HepG2 (cell line): Measurements from ENCODE around the gene DISP2. TPM values are rescaled to one million over a fixed set of nuclear protein-coding genes. Genes with fewer than 3 reads are reported as not detected.

ENCODE experiments used
- AHR ChIP-seq: IDR thresholded peaks from 2 replicates; pipeline ENCODE4 v1.6.1; 2018; ENCODE audit warnings: missing genetic modification reagents, missing compliant biosample characterization
- ERF ChIP-seq: IDR thresholded peaks from 2 replicates; pipeline ENCODE4 v1.6.1; 2018; ENCODE audit warnings: missing biosample characterization, missing genetic modification reagents
- FOXJ3 ChIP-seq: sonication (generic); formaldehyde crosslinking; IDR thresholded peaks from 2 replicates; pipeline ENCODE4 v1.4.0; 2020; ENCODE audit warnings: missing genetic modification reagents, mild to moderate bottlenecking, borderline replicate concordance
- FOXO1 ChIP-seq: sonication (generic); formaldehyde crosslinking; IDR thresholded peaks from 2 replicates; pipeline ENCODE4 v1.4.0; 2020; ENCODE audit warnings: missing genetic modification reagents
- HOXA3 ChIP-seq: sonication (generic); formaldehyde crosslinking; IDR thresholded peaks from 2 replicates; pipeline ENCODE4 v1.5.0; 2020; ENCODE audit warnings: missing genetic modification reagents
- MBNL3 ChIP-seq: fragments of 250-450 bp; sonication (Bioruptor Pico); conservative IDR thresholded peaks from 2 replicates; pipeline ENCODE4 v1.8.0; 2022; ENCODE audit warnings: mild to moderate bottlenecking, inconsistent platforms
- MED13 ChIP-seq: sonication (generic); formaldehyde crosslinking; IDR thresholded peaks from 2 replicates; pipeline ENCODE4 v1.5.0; 2020; ENCODE audit warnings: missing genetic modification reagents
- MXI1 ChIP-seq: IDR thresholded peaks from 3 replicates; pipeline ENCODE4 v1.6.1; 2012; ENCODE audit warnings: low read depth, low read length, inconsistent platforms, borderline replicate concordance
- ZBTB20 ChIP-seq: sonication (generic); formaldehyde crosslinking; IDR thresholded peaks from 2 replicates; pipeline ENCODE4 v1.8.1; 2023; ENCODE audit warnings: missing genetic modification reagents, low read depth, mild to moderate bottlenecking, borderline replicate concordance
- ZBTB3 ChIP-seq: sonication (generic); formaldehyde crosslinking; IDR thresholded peaks from 2 replicates; pipeline ENCODE4 v1.4.0; 2020; ENCODE audit warnings: low read depth, mild to moderate bottlenecking, moderate library complexity, missing genetic modification reagents, borderline replicate concordance
- ZFP62 ChIP-seq: sonication (generic); formaldehyde crosslinking; IDR thresholded peaks from 2 replicates; pipeline ENCODE4 v1.4.0; 2020; ENCODE audit warnings: missing genetic modification reagents
- ZNF460 ChIP-seq: sonication (generic); formaldehyde crosslinking; IDR thresholded peaks from 2 replicates; pipeline ENCODE4 v1.5.1; 2020; ENCODE audit warnings: missing genetic modification reagents, mild to moderate bottlenecking, borderline replicate concordance
- ZNF501 ChIP-seq: sonication (generic); formaldehyde crosslinking; IDR thresholded peaks from 2 replicates; pipeline ENCODE4 v1.5.1; 2020; ENCODE audit warnings: mild to moderate bottlenecking, moderate library complexity, missing genetic modification reagents
- ZNF567 ChIP-seq: sonication (generic); formaldehyde crosslinking; IDR thresholded peaks from 2 replicates; pipeline ENCODE4 v1.8.1; 2023; ENCODE audit warnings: mild to moderate bottlenecking, missing genetic modification reagents, borderline replicate concordance
- ZNF577 ChIP-seq: sonication (generic); formaldehyde crosslinking; IDR thresholded peaks from 2 replicates; pipeline ENCODE4 v1.4.0; 2020; ENCODE audit warnings: mild to moderate bottlenecking, low read depth, missing genetic modification reagents, borderline replicate concordance
- ZNF780A ChIP-seq: sonication (generic); formaldehyde crosslinking; IDR thresholded peaks from 2 replicates; pipeline ENCODE4 v1.8.0; 2022; ENCODE audit warnings: mild to moderate bottlenecking, missing genetic modification reagents, moderate library complexity
- ZSCAN25 ChIP-seq: sonication (generic); formaldehyde crosslinking; IDR thresholded peaks from 2 replicates; pipeline ENCODE4 v1.8.0; 2022; ENCODE audit warnings: mild to moderate bottlenecking, missing genetic modification reagents
- ZSCAN9 ChIP-seq: IDR thresholded peaks from 2 replicates; pipeline ENCODE4 v1.6.1; 2016; ENCODE audit warnings: borderline replicate concordance
- ZZZ3 ChIP-seq: sonication (generic); formaldehyde crosslinking; IDR thresholded peaks from 2 replicates; pipeline ENCODE4 v1.4.0; 2020; ENCODE audit warnings: missing genetic modification reagents, mild to moderate bottlenecking, borderline replicate concordance
- polyA plus RNA-seq, 8 experiments: library from polyadenylated mRNA; depleted of rRNA in 3 of 8; stranded (reverse) in 7 of 8; unstranded in 1 of 8; fragments of >200 nt; fragmentation: Illumina TruSeq in 4 of 8; extraction: Trizol in 4 of 8; gene quantifications; 2 replicates each; pipeline versions ENCODE4 v1.2.1 to v1.2.3, GENCODE V29; 2011 to 2016; ENCODE audit warnings: low read depth in 4 of 8, missing spikeins in 1 of 8, mixed read lengths in 1 of 8; ENCODE audit not compliant: insufficient read depth in 1 of 8
- total RNA-seq, 5 experiments: library from RNA; depleted of rRNA; stranded (reverse); fragments of >200 nt; fragmentation: Illumina TruSeq; extraction: Trizol; gene quantifications; 2 replicates each; pipeline ENCODE4 v1.2.3, GENCODE V29; 2016; ENCODE audit warnings: low read depth in 1 of 5
- TF ChIP-seq, protein P1 (sequence below): sonication (generic); formaldehyde crosslinking; IDR thresholded peaks from 2 replicates; pipeline ENCODE4 v1.5.0; 2020; ENCODE audit warnings: mild to moderate bottlenecking, missing genetic modification reagents
- TF ChIP-seq, protein P2 (sequence below): sonication (generic); formaldehyde crosslinking; IDR thresholded peaks from 2 replicates; pipeline ENCODE4 v1.5.1; 2020; ENCODE audit warnings: mild to moderate bottlenecking, moderate library complexity, missing genetic modification reagents
- TF ChIP-seq, protein P3 (sequence below): IDR thresholded peaks from 2 replicates; pipeline ENCODE4 v1.6.1; 2012; ENCODE audit warnings: inconsistent platforms
- TF ChIP-seq, protein P4 (sequence below): sonication (generic); formaldehyde crosslinking; IDR thresholded peaks from 2 replicates; pipeline ENCODE4 v1.4.0; 2020; ENCODE audit warnings: missing genetic modification reagents

Gene DISP2
- total and polyA plus RNA-seq, 2 of the 13 experiments (the other 11 are each of a cell fraction or from before 2014, with no cell fraction given): 0.09 to 0.32 TPM

DNA sequence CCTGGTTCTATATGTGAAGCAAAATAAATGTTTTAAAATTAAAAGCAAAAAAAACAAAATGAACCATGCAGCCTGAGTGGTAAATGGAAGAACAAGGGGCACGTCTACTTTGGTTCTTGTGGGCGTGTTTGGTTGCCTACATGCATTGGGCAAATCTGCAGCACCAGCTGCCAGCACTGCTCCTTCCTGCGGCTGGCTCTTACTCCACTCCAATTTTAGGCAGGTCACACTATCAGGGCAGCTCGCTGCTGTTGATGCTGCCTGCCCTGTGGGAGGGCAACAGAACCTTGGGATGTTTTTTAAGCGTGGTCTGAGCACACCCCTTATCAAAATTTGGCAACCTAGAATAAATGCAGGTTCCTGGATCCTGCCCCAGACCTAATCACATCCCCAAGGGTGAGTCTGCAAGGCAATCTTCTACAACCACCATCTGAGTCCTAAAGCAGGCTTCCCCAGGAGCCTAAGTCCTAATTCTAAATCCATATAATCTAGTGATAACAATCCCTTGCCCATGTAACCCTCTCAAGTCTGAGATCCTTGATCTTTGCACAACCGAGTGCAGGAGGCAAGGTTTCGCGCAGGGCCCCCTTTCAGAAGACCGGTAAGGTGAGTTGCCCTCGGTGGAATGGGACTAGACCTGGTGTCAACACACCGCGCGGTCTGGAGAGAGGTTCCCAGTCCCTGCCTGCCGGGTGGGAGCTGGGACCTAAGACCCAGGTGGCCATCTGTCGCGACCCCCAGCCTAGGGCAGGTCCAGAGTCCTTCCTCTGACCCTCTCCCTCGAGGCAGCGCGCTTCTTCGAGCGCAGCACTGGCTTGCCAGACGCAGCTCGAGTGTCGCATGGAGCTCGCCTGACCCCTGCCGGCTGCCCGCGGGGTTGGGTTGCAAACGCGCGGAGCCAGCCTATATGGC lies 63.5 kb downstream of the DISP2 start (continued):
- TF ChIP-seq FOXJ3 (CRISPR knock-in tag) (no peak), MED13 (CRISPR knock-in tag) (no peak), ZSCAN9 (CRISPR knock-in tag) (no peak), ZNF780A (CRISPR knock-in tag) (no peak), AHR (CRISPR knock-in tag) (peak; percentile 61; the same call in 1 of the 2 replicates), ZFP62 (no peak), ZNF577 (CRISPR knock-in tag) (no peak), MBNL3 (CRISPR knock-in tag) (no peak), ZNF501 (peak; percentile 58; the same call in 1 of the 2 replicates), ZBTB20 (CRISPR knock-in tag) (peak; percentile 44; the same call in 1 of the 2 replicates), ZBTB3 (CRISPR knock-in tag) (no peak), HOXA3 (CRISPR knock-in tag) (peak; percentile 65), ZNF567 (CRISPR knock-in tag) (no peak), ZZZ3 (no peak), ZSCAN25 (CRISPR knock-in tag) (0 out of 2 replicates have a peak, but pooled peaks have one; percentile 24), ZNF460 (CRISPR knock-in tag) (no peak), ERF (peak; percentile 65; the same call in 1 of the 2 replicates), MXI1 (0 out of 3 replicates have a peak, but pooled peaks have one; percentile 18), FOXO1 (peak; percentile 64; the same call in 1 of the 2 replicates)
- TF ChIP-seq, protein P1, sequence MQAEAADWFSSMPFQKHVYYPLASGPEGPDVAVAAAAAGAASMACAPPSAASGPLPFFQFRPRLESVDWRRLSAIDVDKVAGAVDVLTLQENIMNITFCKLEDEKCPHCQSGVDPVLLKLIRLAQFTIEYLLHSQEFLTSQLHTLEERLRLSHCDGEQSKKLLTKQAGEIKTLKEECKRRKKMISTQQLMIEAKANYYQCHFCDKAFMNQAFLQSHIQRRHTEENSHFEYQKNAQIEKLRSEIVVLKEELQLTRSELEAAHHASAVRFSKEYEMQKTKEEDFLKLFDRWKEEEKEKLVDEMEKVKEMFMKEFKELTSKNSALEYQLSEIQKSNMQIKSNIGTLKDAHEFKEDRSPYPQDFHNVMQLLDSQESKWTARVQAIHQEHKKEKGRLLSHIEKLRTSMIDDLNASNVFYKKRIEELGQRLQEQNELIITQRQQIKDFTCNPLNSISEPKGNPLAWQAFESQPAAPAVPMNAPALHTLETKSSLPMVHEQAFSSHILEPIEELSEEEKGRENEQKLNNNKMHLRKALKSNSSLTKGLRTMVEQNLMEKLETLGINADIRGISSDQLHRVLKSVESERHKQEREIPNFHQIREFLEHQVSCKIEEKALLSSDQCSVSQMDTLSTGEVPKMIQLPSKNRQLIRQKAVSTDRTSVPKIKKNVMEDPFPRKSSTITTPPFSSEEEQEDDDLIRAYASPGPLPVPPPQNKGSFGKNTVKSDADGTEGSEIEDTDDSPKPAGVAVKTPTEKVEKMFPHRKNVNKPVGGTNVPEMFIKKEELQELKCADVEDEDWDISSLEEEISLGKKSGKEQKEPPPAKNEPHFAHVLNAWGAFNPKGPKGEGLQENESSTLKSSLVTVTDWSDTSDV (CRISPR knock-in tag): 0 out of 2 replicates have a peak, but pooled peaks have one; percentile 34
- TF ChIP-seq, protein P2, sequence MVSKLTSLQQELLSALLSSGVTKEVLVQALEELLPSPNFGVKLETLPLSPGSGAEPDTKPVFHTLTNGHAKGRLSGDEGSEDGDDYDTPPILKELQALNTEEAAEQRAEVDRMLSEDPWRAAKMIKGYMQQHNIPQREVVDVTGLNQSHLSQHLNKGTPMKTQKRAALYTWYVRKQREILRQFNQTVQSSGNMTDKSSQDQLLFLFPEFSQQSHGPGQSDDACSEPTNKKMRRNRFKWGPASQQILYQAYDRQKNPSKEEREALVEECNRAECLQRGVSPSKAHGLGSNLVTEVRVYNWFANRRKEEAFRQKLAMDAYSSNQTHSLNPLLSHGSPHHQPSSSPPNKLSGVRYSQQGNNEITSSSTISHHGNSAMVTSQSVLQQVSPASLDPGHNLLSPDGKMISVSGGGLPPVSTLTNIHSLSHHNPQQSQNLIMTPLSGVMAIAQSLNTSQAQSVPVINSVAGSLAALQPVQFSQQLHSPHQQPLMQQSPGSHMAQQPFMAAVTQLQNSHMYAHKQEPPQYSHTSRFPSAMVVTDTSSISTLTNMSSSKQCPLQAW (CRISPR knock-in tag): peak; percentile 59
- TF ChIP-seq, protein P3, sequence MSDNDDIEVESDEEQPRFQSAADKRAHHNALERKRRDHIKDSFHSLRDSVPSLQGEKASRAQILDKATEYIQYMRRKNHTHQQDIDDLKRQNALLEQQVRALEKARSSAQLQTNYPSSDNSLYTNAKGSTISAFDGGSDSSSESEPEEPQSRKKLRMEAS: peak; percentile 56; the same call in 1 of the 2 replicates
- TF ChIP-seq, protein P4, sequence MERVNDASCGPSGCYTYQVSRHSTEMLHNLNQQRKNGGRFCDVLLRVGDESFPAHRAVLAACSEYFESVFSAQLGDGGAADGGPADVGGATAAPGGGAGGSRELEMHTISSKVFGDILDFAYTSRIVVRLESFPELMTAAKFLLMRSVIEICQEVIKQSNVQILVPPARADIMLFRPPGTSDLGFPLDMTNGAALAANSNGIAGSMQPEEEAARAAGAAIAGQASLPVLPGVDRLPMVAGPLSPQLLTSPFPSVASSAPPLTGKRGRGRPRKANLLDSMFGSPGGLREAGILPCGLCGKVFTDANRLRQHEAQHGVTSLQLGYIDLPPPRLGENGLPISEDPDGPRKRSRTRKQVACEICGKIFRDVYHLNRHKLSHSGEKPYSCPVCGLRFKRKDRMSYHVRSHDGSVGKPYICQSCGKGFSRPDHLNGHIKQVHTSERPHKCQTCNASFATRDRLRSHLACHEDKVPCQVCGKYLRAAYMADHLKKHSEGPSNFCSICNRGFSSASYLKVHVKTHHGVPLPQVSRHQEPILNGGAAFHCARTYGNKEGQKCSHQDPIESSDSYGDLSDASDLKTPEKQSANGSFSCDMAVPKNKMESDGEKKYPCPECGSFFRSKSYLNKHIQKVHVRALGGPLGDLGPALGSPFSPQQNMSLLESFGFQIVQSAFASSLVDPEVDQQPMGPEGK: peak; percentile 49; the same call in 1 of the 2 replicates
